H1 (cell line): Measurements from ENCODE around the gene FGD5. TPM values are rescaled to one million over a fixed set of nuclear protein-coding genes. Genes with fewer than 3 reads are reported as not detected.

Source experiments
- CTCF ChIA-PET: fragments of 300-600 bp; sonication (Branson Sonifier 250); formaldehyde crosslinking; loops from one replicate; lab custom pipeline; 2021; ENCODE audit not compliant: partially characterized antibody; lab: Charles Lee
- POLR2A ChIA-PET: fragments of 300-600 bp; sonication (Branson Sonifier 250); formaldehyde crosslinking; loops from one replicate; lab custom pipeline; 2021; ENCODE audit warnings: inconsistent platforms; ENCODE audit not compliant: partially characterized antibody; lab: Charles Lee
- DNase-seq, 2 experiments: peaks; one replicate each; pipeline versions ENCODE4 v3.0.0 to v3.0.0-alpha.2; 2010 to 2022; ENCODE audit warnings: low spot score in 2 of 2, low read depth in 1 of 2, mixed read lengths in 1 of 2
- FAIRE-seq: peaks from 2 replicates; lab custom pipeline; 2011; peaks lifted over from hg19 to GRCh38; lab: Jason Lieb, UNC
- H2AFZ ChIP-seq: 2 replicates; pipeline ENCODE4 v1.8.1; 2012; ENCODE audit warnings: low read length, inconsistent platforms
- H2AK5ac ChIP-seq: 2 replicates; pipeline ENCODE4 v1.6.1; 2013; ENCODE audit warnings: low read depth, low read length
- H2BK120ac ChIP-seq: replicated peaks from 2 replicates; pipeline ENCODE3; 2013; ENCODE audit warnings: low read depth, low read length, inconsistent platforms
- H2BK12ac ChIP-seq: 2 replicates; pipeline ENCODE4 v1.6.1; 2013; ENCODE audit warnings: low read depth, low read length
- H2BK15ac ChIP-seq: 2 replicates; pipeline ENCODE4 v1.6.1; 2013; ENCODE audit warnings: low read length
- H2BK20ac ChIP-seq: 2 replicates; pipeline ENCODE4 v1.6.1; 2013; ENCODE audit warnings: low read length
- H2BK5ac ChIP-seq: 2 replicates; pipeline ENCODE4 v1.6.1; 2013; ENCODE audit warnings: low read depth, low read length
- H3K14ac ChIP-seq: 2 replicates; pipeline ENCODE4 v1.6.1; 2013; ENCODE audit warnings: inconsistent platforms; ENCODE audit not compliant: insufficient read length
- H3K18ac ChIP-seq: 2 replicates; pipeline ENCODE4 v1.6.1; 2013; ENCODE audit warnings: low read length; ENCODE audit errors: extremely low read depth
- H3K23ac ChIP-seq: 2 replicates; pipeline ENCODE4 v1.6.1; 2013; ENCODE audit warnings: inconsistent platforms; ENCODE audit not compliant: insufficient read length
- H3K23me2 ChIP-seq: 2 replicates; pipeline ENCODE4 v1.6.1; 2013; ENCODE audit warnings: low read depth, low read length
- H3K27ac ChIP-seq: 2 replicates; pipeline ENCODE4 v1.6.1; 2011; ENCODE audit warnings: low read depth, low read length, inconsistent platforms
- H3K27me3 ChIP-seq, 4 experiments: replicated peaks in 1 of 4; 1 replicate in 1 of 4; 2 replicates in 3 of 4; pipeline versions ENCODE4 v1.6.1 to v1.8.1; 2011 to 2013; ENCODE audit warnings: low read length in 3 of 4, mild to moderate bottlenecking in 3 of 4, inconsistent platforms in 2 of 4, mixed read lengths in 2 of 4, moderate library complexity in 1 of 4; ENCODE audit not compliant: control insufficient read depth in 3 of 4, insufficient read depth in 3 of 4; ENCODE audit errors: extremely low read depth in 1 of 4
- H3K36me3 ChIP-seq, 4 experiments: 2 replicates each; pipeline versions ENCODE4 v1.6.1 to v1.8.1; 2011 to 2013; ENCODE audit warnings: mild to moderate bottlenecking in 4 of 4, low read length in 3 of 4, moderate library complexity in 2 of 4, control low read depth in 1 of 4, inconsistent platforms in 1 of 4; ENCODE audit not compliant: insufficient read depth in 4 of 4, control insufficient read depth in 2 of 4
- H3K4ac ChIP-seq: replicated peaks from 2 replicates; pipeline ENCODE3; 2013; ENCODE audit warnings: low read length, low read depth, mixed read lengths, inconsistent platforms; ENCODE audit not compliant: insufficient read length
- H3K4me1 ChIP-seq, 4 experiments: replicated peaks in 1 of 4; 1 replicate in 1 of 4; 2 replicates in 3 of 4; pipeline versions ENCODE4 v1.6.1 to v1.8.1; 2011 to 2013; ENCODE audit warnings: low read length in 3 of 4, inconsistent platforms in 2 of 4, mixed read lengths in 1 of 4; ENCODE audit not compliant: insufficient read depth in 4 of 4, control insufficient read depth in 3 of 4
- H3K4me2 ChIP-seq, 2 experiments: 2 replicates each; pipeline versions ENCODE4 v1.6.1 to v1.8.1; 2011 to 2013; ENCODE audit warnings: low read depth in 2 of 2, low read length in 2 of 2, control low read depth in 1 of 2, inconsistent platforms in 1 of 2, mild to moderate bottlenecking in 1 of 2; ENCODE audit not compliant: insufficient read depth in 1 of 2
- H3K4me3 ChIP-seq, 4 experiments: fragments of 200-600, 300-600 bp in 1 of 4; sonication (generic), shearing (Covaris generic), sonication (Bioruptor Twin) in 1 of 4; 2 replicates each; pipeline versions ENCODE4 v1.5.1 to v1.8.1; 2011 to 2016; ENCODE audit warnings: low read length in 4 of 4, low read depth in 3 of 4, control low read depth in 2 of 4, inconsistent platforms in 2 of 4, mild to moderate bottlenecking in 2 of 4, mixed read lengths in 1 of 4, moderate library complexity in 1 of 4; ENCODE audit not compliant: insufficient read depth in 2 of 4; ENCODE audit errors: extremely low read depth in 1 of 4
- H3K56ac ChIP-seq: replicated peaks from 2 replicates; pipeline ENCODE3; 2013; ENCODE audit warnings: low read depth, mild to moderate bottlenecking, mixed read lengths, low read length, inconsistent platforms; ENCODE audit not compliant: insufficient read length
- H3K79me1 ChIP-seq: 2 replicates; pipeline ENCODE4 v1.6.1; 2013; ENCODE audit warnings: low read depth, low read length, control low read depth
- H3K79me2 ChIP-seq, 2 experiments: 2 replicates each; pipeline versions ENCODE4 v1.6.1 to v1.8.1; 2012 to 2013; ENCODE audit warnings: low read length in 2 of 2, mild to moderate bottlenecking in 2 of 2, inconsistent platforms in 1 of 2; ENCODE audit not compliant: insufficient read depth in 2 of 2, control insufficient read depth in 1 of 2
- H3K9ac ChIP-seq, 4 experiments: replicated peaks in 1 of 4; 1 replicate in 1 of 4; 2 replicates in 3 of 4; pipeline versions ENCODE4 v1.6.1 to v1.8.1; 2011 to 2013; ENCODE audit warnings: low read depth in 3 of 4, low read length in 3 of 4, control low read depth in 2 of 4, mild to moderate bottlenecking in 2 of 4, moderate library complexity in 2 of 4, inconsistent platforms in 1 of 4; ENCODE audit errors: extremely low read depth in 1 of 4
- H3K9me3 ChIP-seq, 2 experiments: 2 replicates each; pipeline versions ENCODE4 v1.6.1 to v1.8.1; 2012 to 2013; ENCODE audit warnings: mild to moderate bottlenecking in 2 of 2, moderate library complexity in 2 of 2, control low read depth in 1 of 2, inconsistent platforms in 1 of 2, low read depth in 1 of 2, low read length in 1 of 2, mixed read lengths in 1 of 2; ENCODE audit not compliant: insufficient read depth in 2 of 2
- H4K20me1 ChIP-seq, 2 experiments: replicated peaks in 1 of 2; 2 replicates each; pipeline versions ENCODE3 to v1.8.1; 2011 to 2013; ENCODE audit warnings: inconsistent platforms in 2 of 2, low read length in 2 of 2, mild to moderate bottlenecking in 1 of 2; ENCODE audit not compliant: insufficient read depth in 2 of 2, control insufficient read depth in 1 of 2
- H4K5ac ChIP-seq: 2 replicates; pipeline ENCODE4 v1.6.1; 2013; ENCODE audit warnings: low read length, low read depth, mixed read lengths, inconsistent platforms; ENCODE audit not compliant: insufficient read length
- H4K8ac ChIP-seq: 2 replicates; pipeline ENCODE4 v1.8.0; 2013; ENCODE audit warnings: mild to moderate bottlenecking, moderate library complexity, low read length, inconsistent platforms; ENCODE audit not compliant: insufficient read depth; ENCODE audit errors: extremely low read depth
- H4K91ac ChIP-seq: replicated peaks from 2 replicates; pipeline ENCODE3; 2013; ENCODE audit warnings: low read length, mixed read lengths, inconsistent platforms; ENCODE audit not compliant: insufficient read length
- CTBP2 ChIP-seq: IDR thresholded peaks from 2 replicates; pipeline ENCODE4 v1.7.0; 2011; ENCODE audit warnings: borderline replicate concordance, mild to moderate bottlenecking, moderate library complexity, mixed read lengths, low read length; ENCODE audit not compliant: insufficient read depth, insufficient read length
- EP300 ChIP-seq, 2 experiments: IDR thresholded peaks; 1 replicate in 1 of 2; 2 replicates in 1 of 2; pipeline ENCODE4 v1.6.1; 2011 to 2012; ENCODE audit warnings: low read depth in 2 of 2, low read length in 2 of 2, mild to moderate bottlenecking in 2 of 2, borderline replicate concordance in 1 of 2, inconsistent platforms in 1 of 2, moderate library complexity in 1 of 2
- HDAC6 ChIP-seq: IDR thresholded peaks from one replicate; pipeline ENCODE4 v1.7.1; 2012; ENCODE audit warnings: low read depth, mild to moderate bottlenecking, inconsistent platforms, low read length, moderate library complexity
- KDM1A ChIP-seq: fragments of 200-600, 300-600 bp; sonication (generic); IDR thresholded peaks from 2 replicates; pipeline ENCODE4 v1.7.1; 2016; ENCODE audit warnings: mild to moderate bottlenecking, low read length, borderline replicate concordance
- RNF2 ChIP-seq: fragments of 200-900, 300-1000 bp; sonication (generic); IDR thresholded peaks from 2 replicates; pipeline ENCODE4 v1.7.1; 2016; ENCODE audit warnings: borderline replicate concordance, low read depth, mild to moderate bottlenecking, antibody characterized with exemption, low read length; ENCODE audit not compliant: poor library complexity, severe bottlenecking; ENCODE audit errors: missing control alignments
- SAP30 ChIP-seq: fragments of 300-600 bp; sonication (generic); IDR thresholded peaks from 2 replicates; pipeline ENCODE4 v1.7.1; 2012; ENCODE audit warnings: low read length, moderate library complexity, mild to moderate bottlenecking, inconsistent platforms; ENCODE audit not compliant: insufficient read depth, insufficient replicate concordance
- TEAD4 ChIP-seq: IDR thresholded peaks from 2 replicates; pipeline ENCODE4 v1.6.1; 2012; ENCODE audit warnings: low read depth, low read length, inconsistent platforms, mixed read lengths
- YY1 ChIP-seq: IDR thresholded peaks from 2 replicates; pipeline ENCODE4 v1.6.1; 2011; ENCODE audit warnings: low read depth, mild to moderate bottlenecking, low read length
- ZNF274 ChIP-seq: IDR thresholded peaks from 2 replicates; pipeline ENCODE4 v1.7.0; 2012; ENCODE audit warnings: low read length, borderline replicate concordance; ENCODE audit errors: extremely low read depth
- WGBS, 2 experiments: shearing (Covaris generic) in 1 of 2; methylation state at CpG; one replicate each; pipeline versions ENCODE4 v1.1.6 to v1.1.7; 2013 to 2015; ENCODE audit warnings: low lambda C conversion rate in 2 of 2, mixed read lengths in 2 of 2, inconsistent platforms in 1 of 2, low coverage in 1 of 2, missing lambda C conversion rate in 1 of 2; ENCODE audit not compliant: insufficient replicate concordance in 2 of 2, insufficient coverage in 1 of 2, insufficient read length in 1 of 2; ENCODE audit errors: extremely low coverage in 1 of 2, missing lambda C conversion rate in 1 of 2; 5-methylcytosine and 5-hydroxymethylcytosine counted together
- polyA plus RNA-seq, 7 experiments: library from polyadenylated mRNA; depleted of rRNA in 3 of 7; stranded (reverse) in 5 of 7; unstranded in 2 of 7; fragments of >200 nt in 5 of 7; fragments of 200-250 nt in 2 of 7; gene quantifications; 1 replicate in 5 of 7; 2 replicates in 1 of 7; 4 replicates in 1 of 7; pipeline versions ENCODE4 v1.2.1 to v1.2.3, GENCODE V29; 2011 to 2013; ENCODE audit warnings: missing spikeins in 2 of 7, mixed read lengths in 2 of 7
- total RNA-seq: library from RNA; stranded (reverse); fragmentation: NEBNext Ultra II Directional; extraction: Animal tissue kit (Norgen Biotek cat#: 25700); gene quantifications from 2 replicates; pipeline ENCODE4 v1.2.1, GENCODE V29; 2021

FGD5 gene
- total and polyA plus RNA-seq, 2 of the 8 experiments (the other 6 are each of a cell fraction or from before 2014, with no cell fraction given) = 4.7 to 14.3 TPM

DNA sequence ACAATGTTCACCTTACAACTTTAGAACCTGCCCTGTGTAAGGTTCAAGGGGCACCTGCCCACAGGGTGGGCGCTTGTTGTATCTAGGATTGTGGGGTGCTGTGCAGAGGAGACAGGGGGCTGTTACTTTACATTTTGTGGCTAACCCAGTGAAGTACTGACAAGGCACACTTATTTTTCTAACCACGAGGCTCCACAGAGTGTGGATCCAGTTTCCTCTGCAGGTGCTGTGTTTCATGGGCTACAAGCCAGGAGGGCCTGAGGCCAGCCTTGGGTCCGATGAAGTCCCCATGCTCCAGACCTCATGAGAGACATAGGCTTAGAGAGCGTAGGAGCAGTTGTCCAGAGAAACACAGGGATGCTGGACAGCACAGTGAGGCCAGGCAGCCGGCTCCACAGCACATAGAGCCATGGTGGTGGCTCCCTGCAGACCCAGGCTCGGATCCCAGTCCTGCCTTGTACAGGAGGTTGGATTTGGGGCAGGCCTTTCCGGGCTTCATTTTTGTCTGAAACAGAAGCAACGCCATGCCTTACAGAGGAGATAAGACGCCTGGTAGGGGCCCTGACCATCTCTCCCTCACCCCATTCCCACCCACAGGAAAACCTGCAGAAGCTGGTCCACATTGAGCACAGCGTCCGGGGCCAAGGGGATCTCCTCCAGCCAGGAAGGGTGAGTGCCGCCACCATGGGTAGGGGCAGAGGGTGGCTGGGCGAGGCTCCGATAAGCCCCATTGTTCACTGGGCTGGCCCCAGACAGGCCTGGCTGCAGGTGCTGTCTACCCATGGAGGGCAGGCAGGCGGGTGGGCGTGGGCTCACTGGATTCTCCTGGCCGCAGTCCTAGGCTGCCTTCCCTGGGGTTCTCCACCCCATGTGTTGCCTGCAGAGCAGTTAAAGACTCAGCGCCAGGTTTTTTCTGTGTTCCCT lies 88.5 kb downstream of the FGD5 start:
- Histone ChIP-seq H3K27ac (no peak overlapping the region), H4K20me1 (no peaks in the 10 kb centered on the region), H3K9ac (no peak overlapping the region), H3K79me2 (no peaks in the 10 kb centered on the region), H4K91ac (no peak overlapping the region), H4K5ac (no peak overlapping the region), H2BK120ac (no peak overlapping the region), H2BK5ac (no peak overlapping the region), H2BK20ac (no peak overlapping the region), H3K56ac (no peak overlapping the region), H2AFZ (no peak overlapping the region), H2AK5ac (no peak overlapping the region), H3K4me1 (no peaks in the 10 kb centered on the region), H3K36me3 (peaks cover 0 to 2% (median 0%) of the 10 kb centered on the region in 4 experiments; a peak in 1 of 8 replicates), H3K4me2 (no peak overlapping the region), H3K9me3 (0 out of 4 replicates have a peak, but pooled peaks cover 0 to 4% of the 10 kb centered on the region in 2 experiments), H3K23me2 (no peaks in the 10 kb centered on the region), H3K4me3 (no peak overlapping the region), H3K18ac (no peak overlapping the region), H3K23ac (no peak overlapping the region), H4K8ac (peak overlapping the region; percentile 71; the same call in 1 of the 2 replicates), H3K4ac (no peak overlapping the region), H2BK12ac (no peak overlapping the region), H3K14ac (no peak overlapping the region), H3K27me3 (no peaks in the 10 kb centered on the region), H3K79me1 (no peaks in the 10 kb centered on the region), H2BK15ac (no peak overlapping the region)
- ChIA-PET CTCF (interaction anchor here (0.7 to 23.5 kb wide), 9 partner anchors 11 to 234 kb away, joined by 3 to 337 read pairs (median 6); no protein-coding TSS in a partner anchor), POLR2A (interaction anchor here (1.0 kb wide), 1 partner anchor 11 kb away, joined by 4 read pairs; no protein-coding TSS in a partner anchor)
- no peak for FAIRE-seq
- DNase-seq = no peak
- WGBS, 2 experiments = 85% methylated on average over 18 of the region's 18 CpGs; no CpG with 5 or more reads in 1 of the 2 experiments
- no peak for TF ChIP-seq SAP30
- TF ChIP-seq RNF2 = no peak
- TF ChIP-seq TEAD4 = no peak
- TF ChIP-seq ZNF274 = no peak
- no peak for TF ChIP-seq CTBP2
- TF ChIP-seq YY1 = no peak
- TF ChIP-seq KDM1A = no peak
- TF ChIP-seq HDAC6 = no peak
- TF ChIP-seq EP300 (IDR thresholded peaks at IDR 0.05; ENCODE audit: borderline replicate concordance in 1 of 2, low read depth in 2 of 2, low read length in 2 of 2) = no peak
